ENCODE data around the gene TSPO2.

The TSPO2 gene

GRCh38 chr6:41021832-41022231, 20.4 kb upstream of the TSPO2 start:
- Histone ChIP-seq H3K4me2 (ENCODE audit: insufficient read depth, low read length) (no peak overlapping the region), H3K9me3 (ENCODE audit: insufficient read depth, low read length, severe bottlenecking) (no peaks in the 10 kb centered on the region), H3K4me3 (ENCODE audit: low read depth in 1 of 2, low read length in 2 of 2) (no peak overlapping the region), H3K27me3 (ENCODE audit: insufficient read depth, low read length, poor library complexity) (no peaks in the 10 kb centered on the region), H2AFZ (ENCODE audit: low read depth, low read length) (no peak overlapping the region), H3K4me1 (ENCODE audit: insufficient read depth, low read length) (peaks cover 14% of the 10 kb centered on the region), H3K9ac (ENCODE audit: low read depth, low read length) (no peak overlapping the region), H3K27ac (ENCODE audit: low read length) (no peak overlapping the region), H3K36me3 (ENCODE audit: insufficient read depth, low read length) (peaks cover 6% of the 10 kb centered on the region; the same call in 1 of the 2 replicates), H4K20me1 (ENCODE audit: insufficient read depth, low read length) (no peaks in the 10 kb centered on the region), H3K79me2 (ENCODE audit: insufficient read depth, low read length) (peaks cover 9% of the 10 kb centered on the region)
- DNase-seq (no peak), ATAC-seq (ENCODE audit: insufficient read depth, low read depth) (0 out of 3 replicates have a peak, but pooled peaks have one; percentile 25)
- TF ChIP-seq CTCF (IDR thresholded peaks at IDR 0.05; ENCODE audit: borderline replicate concordance, extremely low read depth, low read length, poor library complexity, severe bottlenecking) (peak; percentile 38), EZH2 (IDR thresholded peaks at IDR 0.05; ENCODE audit: borderline replicate concordance, low read depth, low read length, severe bottlenecking) (no peak)

- TF ChIP-seq EZH2 (IDR thresholded peaks at IDR 0.05; ENCODE audit: borderline replicate concordance, low read depth, low read length, severe bottlenecking) (no peak), CTCF (IDR thresholded peaks at IDR 0.05; ENCODE audit: borderline replicate concordance, extremely low read depth, low read length, poor library complexity, severe bottlenecking) (no peak)
- peaks cover 6% of the 10 kb centered on the region; the same call in 1 of the 2 replicates for H3K36me3 ChIP-seq (ENCODE audit: insufficient read depth, low read length)
- ATAC-seq (ENCODE audit: insufficient read depth, low read depth) (no peak), DNase-seq (no peak)
- H3K9ac ChIP-seq (ENCODE audit: low read depth, low read length) = no peak overlapping the region
- no peak overlapping the region for H3K4me2 ChIP-seq (ENCODE audit: insufficient read depth, low read length)
- peaks cover 14% of the 10 kb centered on the region for H3K79me2 ChIP-seq (ENCODE audit: insufficient read depth, low read length)
- no peak overlapping the region for H2AFZ ChIP-seq (ENCODE audit: low read depth, low read length)
- no peaks in the 10 kb centered on the region for H3K27me3 ChIP-seq (ENCODE audit: insufficient read depth, low read length, poor library complexity)
- peaks cover 18% of the 10 kb centered on the region for H3K4me1 ChIP-seq (ENCODE audit: insufficient read depth, low read length)
- H3K4me3 ChIP-seq (ENCODE audit: low read depth in 1 of 2, low read length in 2 of 2) = no peak overlapping the region
- H3K9me3 ChIP-seq (ENCODE audit: insufficient read depth, low read length, severe bottlenecking) = no peaks in the 10 kb centered on the region
- no peak overlapping the region for H3K27ac ChIP-seq (ENCODE audit: low read length)
- H4K20me1 ChIP-seq (ENCODE audit: insufficient read depth, low read length) = no peaks in the 10 kb centered on the region
These were observed 20.0 kb upstream of the TSPO2 start for GRCh38 chr6:41022294-41022693.

- Histone ChIP-seq H3K9ac (ENCODE audit: low read depth, low read length) (no peak overlapping the region), H2AFZ (ENCODE audit: low read depth, low read length) (no peak overlapping the region), H3K27ac (ENCODE audit: low read length) (no peak overlapping the region), H3K9me3 (ENCODE audit: insufficient read depth, low read length, severe bottlenecking) (no peaks in the 10 kb centered on the region), H3K4me1 (ENCODE audit: insufficient read depth, low read length) (peaks cover 18% of the 10 kb centered on the region), H3K79me2 (ENCODE audit: insufficient read depth, low read length) (peaks cover 14% of the 10 kb centered on the region), H4K20me1 (ENCODE audit: insufficient read depth, low read length) (no peaks in the 10 kb centered on the region), H3K36me3 (ENCODE audit: insufficient read depth, low read length) (peaks cover 6% of the 10 kb centered on the region; the same call in 1 of the 2 replicates), H3K4me2 (ENCODE audit: insufficient read depth, low read length) (no peak overlapping the region), H3K27me3 (ENCODE audit: insufficient read depth, low read length, poor library complexity) (no peaks in the 10 kb centered on the region), H3K4me3 (ENCODE audit: low read depth in 1 of 2, low read length in 2 of 2) (no peak overlapping the region)
- ATAC-seq (ENCODE audit: insufficient read depth, low read depth) (no peak), DNase-seq (no peak)
- TF ChIP-seq EZH2 (IDR thresholded peaks at IDR 0.05; ENCODE audit: borderline replicate concordance, low read depth, low read length, severe bottlenecking) (no peak), CTCF (IDR thresholded peaks at IDR 0.05; ENCODE audit: borderline replicate concordance, extremely low read depth, low read length, poor library complexity, severe bottlenecking) (no peak)
These were observed 19.2 kb upstream of the TSPO2 start for GRCh38 chr6:41023114-41023513.
